Esophagus squamous epithelium (tissue), 5 donors: ENCODE data around the gene CCR4. TPM values are rescaled to one million over a fixed set of nuclear protein-coding genes. Genes with fewer than 3 reads are reported as not detected.
"Not testable (repeated sequence)": the region's sequence is repeated elsewhere in the genome, so short reads cannot be mapped to it uniquely, and the experiment has no call there.

Experiments used
- DNase-seq: peaks from one replicate; lab custom pipeline; 2025; lab: John Stamatoyannopoulos, UW
- H3K27ac ChIP-seq, 4 donors: fragments of 200-600 bp; sonication (generic); one replicate each; pipeline ENCODE4 v1.5.1; 2016 to 2019; ENCODE audit warnings: mild to moderate bottlenecking in 1 of 4
- H3K27me3 ChIP-seq, 4 donors: fragments of 200-600 bp; sonication (generic); 1 replicate in 3 of 4; 2 replicates in 1 of 4; pipeline versions ENCODE4 v1.5.1 to v1.6.0; 2017 to 2021; ENCODE audit warnings: antibody characterized with exemption in 1 of 4
- H3K36me3 ChIP-seq, 3 donors: fragments of 200-600 bp; sonication (generic); one replicate each; pipeline ENCODE4 v1.5.1; 2016 to 2019
- H3K4me1 ChIP-seq, 3 donors: fragments of 200-600 bp; sonication (generic); one replicate each; pipeline ENCODE4 v1.5.1; 2017 to 2019
- H3K4me3 ChIP-seq, 4 donors: fragments of 200-600 bp; sonication (generic); 1 replicate in 3 of 4; 2 replicates in 1 of 4; pipeline ENCODE4 v1.5.1; 2016 to 2019; ENCODE audit warnings: mild to moderate bottlenecking in 2 of 4, moderate library complexity in 1 of 4
- H3K9me3 ChIP-seq, 3 donors: fragments of 200-600 bp; sonication (generic); one replicate each; pipeline ENCODE4 v1.5.1; 2016 to 2019
- POLR2A ChIP-seq, 4 donors: fragments of 450-650 bp; IDR thresholded peaks; one replicate each; pipeline ENCODE4 v1.6.1; 2017; ENCODE audit warnings: antibody characterized with exemption in 4 of 4, mild to moderate bottlenecking in 4 of 4, moderate library complexity in 3 of 4
- WGBS, 2 donors: methylation state at CpG; one replicate each; pipeline ENCODE4 v1.1.5; 2018; 5-methylcytosine and 5-hydroxymethylcytosine counted together
- intact Hi-C: fragments of 100-400 bp; cut with DNase I; formaldehyde crosslinking; loops from one replicate; pipeline ENCODE4 v1.15.0; 2022
- total RNA-seq, 4 donors: library from RNA; depleted of rRNA; stranded (reverse); fragments of >200 nt; gene quantifications; one replicate each; pipeline ENCODE4 v1.1.0, GENCODE V29; 2016
- TF ChIP-seq, protein P1 (sequence below), 6 experiments: fragments of 450-650 bp in 4 of 6; fragments of 200-600 bp in 2 of 6; sonication (generic) in 2 of 6; IDR thresholded peaks; one replicate each; pipeline ENCODE4 v1.5.1; 2016 to 2019; ENCODE audit warnings: antibody characterized with exemption in 6 of 6, mild to moderate bottlenecking in 4 of 6, moderate library complexity in 4 of 6
- donor health status: DM: yes; HTN: yes; CAD: no.

The CCR4 gene
- total RNA-seq, 4 donors from 2014 or later = 0.27 to 0.94 (median 0.62) TPM

DNA sequence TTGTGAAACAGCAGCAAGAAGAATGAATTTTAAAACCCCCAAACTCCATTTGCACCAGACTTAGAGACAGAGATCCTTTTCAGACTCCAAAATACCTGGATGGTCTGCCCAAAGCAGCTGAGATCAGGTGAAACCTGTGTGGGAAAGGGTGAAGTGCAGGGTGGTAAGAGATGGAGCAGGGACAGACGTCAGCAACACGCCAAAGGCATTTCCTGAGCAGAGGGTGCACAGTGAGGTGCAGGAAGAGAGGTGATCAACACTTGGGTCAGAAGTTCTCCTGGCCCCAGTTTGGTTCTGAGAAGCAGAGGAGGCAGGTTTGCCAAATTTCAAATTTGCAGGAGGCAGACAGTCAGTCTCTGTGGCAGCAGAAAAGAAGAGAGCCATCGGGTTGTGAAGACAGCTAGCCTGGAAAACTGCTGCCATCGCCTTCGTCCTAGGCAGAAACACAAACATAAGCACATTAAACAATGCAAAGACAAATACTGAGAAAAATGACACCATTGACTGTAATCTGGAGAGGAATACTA lies 9.8 kb downstream of the CCR4 start:
- 78 to 80% methylated on average over 5 of the region's 5 CpGs for WGBS, 2 donors
- TF ChIP-seq POLR2A (IDR thresholded peaks at IDR 0.05) = peak in 1 of 4 donors; percentile 37
- TF ChIP-seq, protein P1, sequence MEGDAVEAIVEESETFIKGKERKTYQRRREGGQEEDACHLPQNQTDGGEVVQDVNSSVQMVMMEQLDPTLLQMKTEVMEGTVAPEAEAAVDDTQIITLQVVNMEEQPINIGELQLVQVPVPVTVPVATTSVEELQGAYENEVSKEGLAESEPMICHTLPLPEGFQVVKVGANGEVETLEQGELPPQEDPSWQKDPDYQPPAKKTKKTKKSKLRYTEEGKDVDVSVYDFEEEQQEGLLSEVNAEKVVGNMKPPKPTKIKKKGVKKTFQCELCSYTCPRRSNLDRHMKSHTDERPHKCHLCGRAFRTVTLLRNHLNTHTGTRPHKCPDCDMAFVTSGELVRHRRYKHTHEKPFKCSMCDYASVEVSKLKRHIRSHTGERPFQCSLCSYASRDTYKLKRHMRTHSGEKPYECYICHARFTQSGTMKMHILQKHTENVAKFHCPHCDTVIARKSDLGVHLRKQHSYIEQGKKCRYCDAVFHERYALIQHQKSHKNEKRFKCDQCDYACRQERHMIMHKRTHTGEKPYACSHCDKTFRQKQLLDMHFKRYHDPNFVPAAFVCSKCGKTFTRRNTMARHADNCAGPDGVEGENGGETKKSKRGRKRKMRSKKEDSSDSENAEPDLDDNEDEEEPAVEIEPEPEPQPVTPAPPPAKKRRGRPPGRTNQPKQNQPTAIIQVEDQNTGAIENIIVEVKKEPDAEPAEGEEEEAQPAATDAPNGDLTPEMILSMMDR (IDR thresholded peaks at IDR 0.05) = no peak
- H3K4me1 ChIP-seq = no peaks in the 10 kb centered on the region
- H3K9me3 ChIP-seq = peaks cover 0 to 9% (median 8%) of the 10 kb centered on the region in 3 donors
- H3K4me3 ChIP-seq = no peak overlapping the region
- H3K27ac ChIP-seq = no peak overlapping the region
- no peak for DNase-seq
- H3K27me3 ChIP-seq = no peaks in the 10 kb centered on the region
- H3K36me3 ChIP-seq = no peaks in the 10 kb centered on the region
- intact Hi-C loops = no loop called here

DNA sequence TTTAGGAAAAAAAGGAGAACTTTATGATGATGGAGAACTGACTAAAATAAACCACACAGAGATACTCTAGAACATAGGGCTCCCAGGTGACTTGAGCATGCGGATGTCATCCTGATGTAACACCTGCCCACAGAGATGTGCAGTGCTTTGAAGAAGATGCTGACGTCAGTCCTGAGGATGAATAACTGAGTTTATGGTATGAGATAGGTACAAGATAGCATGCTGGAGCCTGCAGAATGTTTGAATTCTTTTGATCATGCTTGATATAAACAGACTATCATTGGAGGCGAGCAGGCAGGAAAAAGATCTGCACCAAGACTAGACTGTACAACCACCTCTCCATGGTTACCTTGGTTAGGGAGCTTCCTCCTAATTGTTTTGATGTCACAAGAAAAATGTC lies 12.4 kb downstream of the CCR4 start:
- Histone ChIP-seq H3K4me3 (no peak overlapping the region), H3K9me3 (peaks cover 0 to 15% (median 8%) of the 10 kb centered on the region in 3 donors), H3K4me1 (no peaks in the 10 kb centered on the region), H3K27me3 (no peaks in the 10 kb centered on the region), H3K27ac (no peak overlapping the region), H3K36me3 (no peaks in the 10 kb centered on the region)
- TF ChIP-seq POLR2A (IDR thresholded peaks at IDR 0.05) = no peak
- TF ChIP-seq, protein P1 (IDR thresholded peaks at IDR 0.05) = no peak
- WGBS, 2 donors = 49 to 58% methylated on average over 3 of the region's 3 CpGs
- DNase-seq = no peak
- intact Hi-C loops = no loop called here

DNA sequence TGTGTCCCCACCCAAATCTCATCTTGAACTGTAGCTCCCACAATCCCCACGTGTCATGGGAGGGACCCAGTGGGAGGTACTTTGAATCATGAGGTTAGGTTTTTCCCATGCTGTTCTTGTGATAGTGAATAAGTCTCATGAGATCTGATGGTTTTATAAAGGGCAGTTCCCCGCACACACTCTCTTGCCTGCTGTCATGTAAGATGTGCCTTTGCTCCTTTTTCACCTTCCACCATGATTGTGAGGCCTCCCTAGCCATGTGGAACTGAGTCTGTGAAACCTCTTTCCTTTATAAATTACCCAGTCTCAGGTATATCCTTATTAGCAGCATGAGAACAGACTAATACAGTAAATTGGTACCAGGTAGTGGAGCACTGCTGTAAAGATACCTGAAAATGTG lies 13.3 kb downstream of the CCR4 start:
- H3K4me3 ChIP-seq, intact Hi-C loops, H3K36me3 ChIP-seq, H3K4me1 ChIP-seq, H3K27me3 ChIP-seq, H3K27ac ChIP-seq, DNase-seq: not testable (repeated sequence)
- 61 to 73% methylated on average over 2 of the region's 2 CpGs for WGBS, 2 donors
- H3K9me3 ChIP-seq = peaks cover 0 to 15% (median 8%) of the 10 kb centered on the region in 3 donors

DNA sequence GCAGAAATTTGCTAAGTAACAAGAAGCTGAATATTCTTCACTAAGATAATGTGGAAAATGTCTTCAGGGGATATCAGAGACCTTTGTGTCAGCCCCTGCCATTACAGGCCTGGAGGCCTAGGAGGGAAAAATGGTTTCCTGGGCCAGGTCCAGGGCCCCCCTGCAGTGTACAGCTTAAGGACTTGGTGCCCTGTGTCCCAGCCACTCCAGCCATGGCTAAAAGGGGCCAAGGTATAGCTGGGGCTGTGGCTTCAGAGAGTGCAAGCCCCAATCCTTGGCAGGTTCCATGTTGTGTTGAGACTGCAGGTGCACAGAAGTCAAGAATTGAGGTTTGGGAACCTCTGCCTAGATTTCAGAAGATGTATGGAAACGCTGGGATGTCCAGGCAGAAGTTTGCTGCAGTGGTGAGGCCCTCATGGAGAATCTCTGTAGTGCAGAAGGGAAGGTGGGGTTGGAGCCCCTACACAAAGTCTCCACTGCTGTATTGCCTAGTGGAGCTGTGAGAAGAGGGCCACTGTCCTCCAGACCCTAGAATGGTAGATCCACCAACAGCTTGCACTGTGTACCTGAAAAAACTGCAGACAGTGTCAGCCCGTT lies 14.3 kb downstream of the CCR4 start:
- H3K27ac ChIP-seq, H3K36me3 ChIP-seq, H3K4me1 ChIP-seq, intact Hi-C loops, H3K4me3 ChIP-seq, DNase-seq, H3K27me3 ChIP-seq: not testable (repeated sequence)
- peaks cover 0 to 15% (median 8%) of the 10 kb centered on the region in 3 donors for H3K9me3 ChIP-seq
- 90 to 91% methylated on average over 1 to 2 of the region's 2 CpGs for WGBS, 2 donors

DNA sequence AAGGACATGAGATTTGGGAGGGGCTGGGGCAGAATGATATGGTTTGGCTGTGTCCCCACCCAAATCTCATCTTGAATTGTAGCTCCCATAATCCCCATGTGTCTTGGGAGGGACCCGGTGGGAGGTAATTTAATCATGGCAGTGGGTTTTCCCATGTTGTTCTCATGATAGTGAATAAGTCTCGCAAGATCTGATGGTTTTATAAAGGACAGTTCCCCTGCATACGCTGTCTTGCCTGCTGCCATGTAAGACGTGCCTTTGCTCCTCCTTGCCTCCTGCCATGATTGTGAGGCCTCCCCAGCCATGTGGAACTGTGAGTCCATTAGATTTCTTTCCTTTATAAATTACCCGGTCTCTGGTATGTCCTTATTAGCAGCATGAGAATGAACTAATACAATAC lies 15.2 kb downstream of the CCR4 start:
- H3K4me3 ChIP-seq, H3K4me1 ChIP-seq, H3K27me3 ChIP-seq, intact Hi-C loops, H3K36me3 ChIP-seq, H3K27ac ChIP-seq, DNase-seq: not testable (repeated sequence)
- peaks cover 0 to 15% (median 8%) of the 10 kb centered on the region in 3 donors for H3K9me3 ChIP-seq
- 67 to 73% methylated on average over 4 to 5 of the region's 5 CpGs for WGBS, 2 donors

DNA sequence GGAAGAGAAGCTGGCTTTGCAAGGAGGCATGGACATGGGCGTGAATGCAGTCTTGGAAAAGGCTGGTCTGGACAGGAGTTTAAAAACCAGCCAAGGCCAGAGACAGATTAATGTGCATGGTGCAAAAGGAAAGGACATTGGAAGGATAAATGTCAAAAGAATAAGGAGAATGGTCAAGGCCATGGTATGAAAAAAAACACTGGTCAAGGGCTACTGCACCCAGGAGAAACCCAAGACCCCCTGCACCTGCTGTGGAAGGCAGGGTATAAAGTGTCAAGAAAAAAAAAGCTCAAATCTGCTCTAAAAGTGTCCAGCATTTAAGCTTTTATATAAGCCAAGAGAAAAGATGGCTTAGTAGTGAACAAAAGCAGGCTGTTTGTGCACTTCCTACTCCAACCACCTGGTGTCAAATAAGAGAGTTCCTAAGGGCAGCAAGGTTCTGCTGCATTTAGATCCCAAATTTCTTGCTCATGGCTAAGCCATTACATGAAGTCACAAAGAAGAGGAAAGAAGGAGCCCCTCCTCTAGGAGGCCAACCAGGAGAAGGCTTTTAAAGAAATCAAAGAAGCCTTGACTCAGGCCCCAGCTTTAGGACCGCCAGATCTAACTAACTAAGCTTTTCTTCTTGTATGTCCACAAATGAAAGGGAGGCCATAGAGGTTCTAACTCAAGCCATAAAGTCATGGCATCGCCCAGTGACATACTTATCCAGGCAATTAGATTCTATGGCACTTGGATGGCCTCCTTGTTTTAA lies 16.9 kb downstream of the CCR4 start:
- Histone ChIP-seq H3K27me3 (no peaks in the 10 kb centered on the region), H3K4me1 (no peaks in the 10 kb centered on the region), H3K27ac (no peak overlapping the region), H3K4me3 (no peak overlapping the region), H3K9me3 (peaks cover 0 to 15% (median 8%) of the 10 kb centered on the region in 3 donors), H3K36me3 (no peaks in the 10 kb centered on the region)
- DNase-seq = no peak
- 74 to 87% methylated on average over 3 of the region's 3 CpGs for WGBS, 2 donors
- TF ChIP-seq, protein P1 (IDR thresholded peaks at IDR 0.05) = no peak
- no peak for TF ChIP-seq POLR2A (IDR thresholded peaks at IDR 0.05)
- intact Hi-C loops = no loop called here
